SU-DHL-6 (cell line): ENCODE measurements around the gene CACNB1.
"Not testable (repeated sequence)": the region's sequence is repeated elsewhere in the genome, so short reads cannot be mapped to it uniquely, and the experiment has no call there.

Experiments used
- H2AFZ ChIP-seq: fragments of 200-600 bp; sonication (generic); 2 replicates; pipeline ENCODE4 v1.6.1; 2014; ENCODE audit warnings: low read depth, mild to moderate bottlenecking, moderate library complexity, mixed read lengths, antibody characterized with exemption, low read length; ENCODE audit not compliant: severe bottlenecking
- H3F3A ChIP-seq: fragments of 200-600 bp; shearing (Covaris generic); 2 replicates; pipeline ENCODE4 v1.6.0; 2016; ENCODE audit warnings: antibody characterized with exemption, mild to moderate bottlenecking; ENCODE audit not compliant: insufficient read depth
- H3K27ac ChIP-seq: fragments of 200-600 bp; sonication (generic); 2 replicates; pipeline ENCODE4 v1.5.1; 2016; ENCODE audit warnings: low read depth, mild to moderate bottlenecking, low read length, moderate library complexity, mixed read lengths
- H3K27me3 ChIP-seq: fragments of 200-600 bp; sonication (generic), shearing (Covaris generic); 2 replicates; pipeline ENCODE4 v1.6.0; 2014; ENCODE audit warnings: mild to moderate bottlenecking, low read length
- H3K36me3 ChIP-seq: fragments of 200-600 bp; sonication (generic); 2 replicates; pipeline ENCODE4 v1.6.1; 2014; ENCODE audit warnings: mild to moderate bottlenecking, low read length, mixed read lengths
- H3K4me2 ChIP-seq: fragments of 300-600, 200-600 bp; shearing (Covaris generic), sonication (generic); 2 replicates; pipeline ENCODE4 v1.6.0; 2014; ENCODE audit warnings: low read length, low read depth, mild to moderate bottlenecking; ENCODE audit not compliant: poor library complexity, severe bottlenecking
- H3K4me3 ChIP-seq: fragments of 200-600 bp; sonication (generic); 2 replicates; pipeline ENCODE4 v1.5.1; 2014; ENCODE audit warnings: antibody characterized with exemption, low read length, mild to moderate bottlenecking, mixed read lengths; ENCODE audit not compliant: insufficient read depth, poor library complexity, severe bottlenecking
- H3K79me2 ChIP-seq: fragments of 200-600 bp; sonication (generic); 2 replicates; pipeline ENCODE4 v1.6.1; 2014; ENCODE audit warnings: mild to moderate bottlenecking, low read length, moderate library complexity; ENCODE audit not compliant: insufficient read depth
- H3K9ac ChIP-seq: fragments of 200-600 bp; sonication (generic); 2 replicates; pipeline ENCODE4 v1.7.0; 2014; ENCODE audit warnings: mild to moderate bottlenecking, low read length
- H3K9me2 ChIP-seq: fragments of 200-600 bp; sonication (generic); replicated peaks from 2 replicates; pipeline ENCODE4 v1.6.1; 2014; ENCODE audit warnings: low read length; ENCODE audit not compliant: insufficient read depth
- H3K9me3 ChIP-seq: fragments of 200-600 bp; sonication (generic); 2 replicates; pipeline ENCODE4 v1.6.1; 2014; ENCODE audit warnings: low read length, mixed read lengths; ENCODE audit not compliant: insufficient read depth
- H4K20me1 ChIP-seq: fragments of 200-600 bp; sonication (generic); 2 replicates; pipeline ENCODE4 v1.6.1; 2014; ENCODE audit warnings: low read depth, mild to moderate bottlenecking, antibody characterized with exemption, low read length, moderate library complexity, mixed read lengths
- EZH2phosphoT487 ChIP-seq: fragments of 200-600 bp; sonication (generic), shearing (Covaris generic); conservative IDR thresholded peaks from 2 replicates; pipeline ENCODE4 v1.6.1; 2018; ENCODE audit warnings: mild to moderate bottlenecking, antibody characterized with exemption, low read length, moderate library complexity, mixed read lengths
- TF ChIP-seq, protein P1 (sequence below): fragments of 200-600 bp; sonication (generic); IDR thresholded peaks from one replicate; pipeline ENCODE4 v1.5.1; 2017; ENCODE audit warnings: antibody characterized with exemption, mild to moderate bottlenecking, low read length, moderate library complexity; ENCODE audit not compliant: insufficient read depth, poor library complexity, severe bottlenecking

The CACNB1 gene

DNA sequence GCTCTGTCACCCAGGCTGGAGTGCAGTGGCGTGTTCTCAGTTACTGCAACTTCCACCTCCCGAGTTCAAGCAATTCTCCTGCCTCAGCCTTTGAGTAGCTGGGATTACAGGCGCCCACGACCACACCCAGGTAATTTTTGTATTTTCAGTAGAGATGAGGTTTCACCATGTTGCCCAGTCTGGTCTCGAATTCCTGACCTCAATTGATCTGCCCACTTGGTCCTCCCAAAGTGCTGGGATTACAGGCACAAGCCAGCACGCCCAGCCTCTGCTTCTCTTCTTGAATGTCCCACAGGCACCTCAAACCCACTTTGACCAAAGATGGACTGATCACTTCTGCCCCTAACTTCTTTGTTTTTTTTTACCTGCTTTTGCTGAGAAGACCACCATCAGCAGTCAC, 26.9 kb downstream of the CACNB1 start:
- Histone ChIP-seq H2AFZ (no peak overlapping the region), H3K27ac (no peak overlapping the region), H3K4me3 (no peak overlapping the region), H3K9me2 (no peaks in the 10 kb centered on the region), H3F3A (no peaks in the 10 kb centered on the region), H3K36me3 (no peaks in the 10 kb centered on the region), H3K4me2 (no peak overlapping the region), H3K9ac (no peak overlapping the region), H4K20me1 (no peaks in the 10 kb centered on the region), H3K79me2 (no peaks in the 10 kb centered on the region), H3K9me3 (no peaks in the 10 kb centered on the region), H3K27me3 (no peaks in the 10 kb centered on the region)
- no peak for TF ChIP-seq EZH2phosphoT487
- TF ChIP-seq, protein P1, sequence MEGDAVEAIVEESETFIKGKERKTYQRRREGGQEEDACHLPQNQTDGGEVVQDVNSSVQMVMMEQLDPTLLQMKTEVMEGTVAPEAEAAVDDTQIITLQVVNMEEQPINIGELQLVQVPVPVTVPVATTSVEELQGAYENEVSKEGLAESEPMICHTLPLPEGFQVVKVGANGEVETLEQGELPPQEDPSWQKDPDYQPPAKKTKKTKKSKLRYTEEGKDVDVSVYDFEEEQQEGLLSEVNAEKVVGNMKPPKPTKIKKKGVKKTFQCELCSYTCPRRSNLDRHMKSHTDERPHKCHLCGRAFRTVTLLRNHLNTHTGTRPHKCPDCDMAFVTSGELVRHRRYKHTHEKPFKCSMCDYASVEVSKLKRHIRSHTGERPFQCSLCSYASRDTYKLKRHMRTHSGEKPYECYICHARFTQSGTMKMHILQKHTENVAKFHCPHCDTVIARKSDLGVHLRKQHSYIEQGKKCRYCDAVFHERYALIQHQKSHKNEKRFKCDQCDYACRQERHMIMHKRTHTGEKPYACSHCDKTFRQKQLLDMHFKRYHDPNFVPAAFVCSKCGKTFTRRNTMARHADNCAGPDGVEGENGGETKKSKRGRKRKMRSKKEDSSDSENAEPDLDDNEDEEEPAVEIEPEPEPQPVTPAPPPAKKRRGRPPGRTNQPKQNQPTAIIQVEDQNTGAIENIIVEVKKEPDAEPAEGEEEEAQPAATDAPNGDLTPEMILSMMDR, result no peak

DNA sequence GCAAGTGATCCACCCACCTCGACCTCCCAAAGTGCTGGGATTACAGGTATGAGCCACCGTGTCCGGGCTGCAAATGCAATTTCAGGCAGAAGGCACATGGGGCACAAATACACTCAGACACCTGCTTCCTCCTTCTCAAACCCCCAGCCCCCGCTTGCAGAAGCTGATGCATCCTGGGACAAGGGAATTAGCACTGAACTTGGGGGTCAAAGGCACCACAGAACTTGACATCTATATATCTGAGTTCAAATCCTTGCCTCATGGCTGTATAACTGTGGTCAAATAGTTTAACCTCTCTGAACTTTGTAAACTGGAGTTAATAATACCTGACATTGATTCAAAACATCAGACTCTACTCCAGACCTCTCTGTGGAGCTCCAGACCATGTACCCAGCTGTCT, 27.4 kb downstream of the CACNB1 start:
- Histone ChIP-seq H4K20me1 (no peaks in the 10 kb centered on the region), H3K4me3 (no peak overlapping the region), H3K27ac (no peak overlapping the region), H3K36me3 (no peaks in the 10 kb centered on the region), H3K9me3 (no peaks in the 10 kb centered on the region), H3K9me2 (no peaks in the 10 kb centered on the region), H3K27me3 (no peaks in the 10 kb centered on the region), H3F3A (no peaks in the 10 kb centered on the region), H3K9ac (no peak overlapping the region), H3K79me2 (no peaks in the 10 kb centered on the region), H2AFZ (no peak overlapping the region), H3K4me2 (no peak overlapping the region)
- TF ChIP-seq, protein P1, result no peak
- no peak for TF ChIP-seq EZH2phosphoT487

DNA sequence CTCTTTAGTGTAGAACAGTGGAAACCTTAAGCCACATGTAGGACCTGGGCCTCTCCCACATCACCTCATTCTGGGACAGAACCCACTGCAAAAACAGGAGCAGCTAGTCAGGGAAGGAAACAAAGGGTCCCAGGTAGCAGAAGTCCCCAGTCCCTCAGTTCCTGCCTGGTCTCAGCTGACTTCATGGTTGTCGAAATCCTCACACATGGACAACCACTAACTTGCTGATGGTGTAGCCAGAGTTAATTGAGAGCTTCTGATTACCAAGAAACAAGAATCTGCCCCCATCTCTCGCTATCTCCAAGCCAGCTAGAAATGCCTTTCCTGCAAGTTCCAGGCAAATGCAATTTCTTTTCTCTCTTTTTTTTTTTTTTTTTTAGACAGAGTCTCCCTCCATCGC, 28.0 kb downstream of the CACNB1 start:
- TF ChIP-seq, protein P1, result no peak
- TF ChIP-seq EZH2phosphoT487, result no peak
- Histone ChIP-seq H3K27me3 (no peaks in the 10 kb centered on the region), H3F3A (no peaks in the 10 kb centered on the region), H3K9me2 (no peaks in the 10 kb centered on the region), H2AFZ (no peak overlapping the region), H3K4me2 (no peak overlapping the region), H3K79me2 (no peaks in the 10 kb centered on the region), H3K36me3 (no peaks in the 10 kb centered on the region), H3K9ac (no peak overlapping the region), H3K4me3 (no peak overlapping the region), H4K20me1 (no peaks in the 10 kb centered on the region), H3K9me3 (no peaks in the 10 kb centered on the region), H3K27ac (no peak overlapping the region)

DNA sequence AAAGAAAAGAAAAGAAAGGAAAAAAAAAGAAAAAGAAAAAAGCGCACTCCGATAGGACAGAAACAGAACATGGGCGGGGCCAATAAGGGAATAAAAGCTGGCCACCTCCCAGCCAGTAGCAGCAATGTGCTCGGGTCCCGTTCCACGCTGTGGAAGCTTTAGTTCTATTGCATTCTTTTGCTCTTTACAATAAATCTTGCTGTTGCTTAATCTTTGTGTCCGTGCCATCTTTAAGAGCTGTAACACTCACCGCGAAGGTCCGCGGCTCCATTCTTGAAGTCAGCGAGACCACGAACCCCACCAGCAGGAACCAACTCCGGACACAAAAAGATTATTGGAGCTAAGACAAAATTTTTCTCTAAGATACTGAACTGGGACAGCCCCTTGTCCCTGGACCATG, 28.4 kb downstream of the CACNB1 start:
- Histone ChIP-seq H3K4me2 (no peak overlapping the region), H3K27ac (no peak overlapping the region), H3K27me3 (no peaks in the 10 kb centered on the region), H2AFZ (no peak overlapping the region), H3K9me2 (no peaks in the 10 kb centered on the region), H3K36me3 (no peaks in the 10 kb centered on the region), H3F3A (no peaks in the 10 kb centered on the region), H3K9ac (no peak overlapping the region), H3K79me2 (no peaks in the 10 kb centered on the region), H3K4me3 (no peak overlapping the region), H3K9me3 (no peaks in the 10 kb centered on the region), H4K20me1 (no peaks in the 10 kb centered on the region)
- TF ChIP-seq, protein P1, result no peak
- no peak for TF ChIP-seq EZH2phosphoT487

DNA sequence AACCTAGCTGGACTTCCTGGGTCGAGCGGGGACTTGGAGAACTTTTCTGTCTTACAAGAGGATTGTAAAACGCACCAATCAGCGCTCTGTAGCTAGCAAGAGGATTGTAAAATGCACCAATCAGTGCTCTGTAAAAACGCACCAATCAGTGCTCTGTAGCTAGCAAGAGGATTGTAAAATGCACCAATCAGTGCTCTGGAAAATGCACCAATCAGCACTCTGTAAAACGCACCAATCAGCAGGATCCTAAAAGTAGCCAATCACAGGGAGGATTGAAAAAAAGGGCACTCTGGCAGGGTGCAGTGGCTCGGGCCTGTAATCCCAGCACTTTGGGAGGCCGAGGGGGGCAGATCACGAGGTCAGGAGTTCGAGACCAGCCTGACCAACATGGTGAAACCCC, 29.0 kb downstream of the CACNB1 start:
- not testable (repeated sequence) for H3K27ac ChIP-seq, H3K9ac ChIP-seq, H3K9me2 ChIP-seq, H3K4me2 ChIP-seq, H3F3A ChIP-seq, H3K36me3 ChIP-seq, H3K4me3 ChIP-seq, H3K9me3 ChIP-seq, H3K27me3 ChIP-seq, H4K20me1 ChIP-seq, H3K79me2 ChIP-seq, H2AFZ ChIP-seq
